ENCODE results near the gene COLQ. TPM values are rescaled to one million over a fixed set of nuclear protein-coding genes. Genes with fewer than 3 reads are reported as not detected.
A peak's percentile ranks its signal among the peaks of the same experiment; 100 is the strongest.

COLQ gene
- polyA plus RNA-seq, 1 experiment, result 1.6 TPM

- ChIA-PET CTCF (no interaction called here), POLR2A (no interaction called here)
- Histone ChIP-seq H3K36me3 (ENCODE audit: control insufficient read depth, insufficient read depth, low read length) (peaks cover 10% of the 10 kb centered on the region), H3K27me3 (ENCODE audit: control insufficient read depth, insufficient read depth, low read length) (no peaks in the 10 kb centered on the region), H3K4me3 (ENCODE audit: low read depth, low read length) (no peak overlapping the region)
- no peak for TF ChIP-seq CTCF (IDR thresholded peaks at IDR 0.05; ENCODE audit: insufficient read depth, low read depth, low read length)
- DNase-seq (ENCODE audit: low read depth), result no peak
Observed at GRCh38 chr3:15433531-15433930, 88.0 kb downstream of the COLQ start.

GRCh38 chr3:15431256-15431837 lies 90.2 kb downstream of the COLQ start:
- ChIA-PET CTCF (interaction anchor here (1.1 kb wide), 2 partner anchors 12 to 15 kb away, joined by 3 to 5 read pairs; no protein-coding TSS in a partner anchor), POLR2A (no interaction called here)
- no peaks in the 10 kb centered on the region for H3K27me3 ChIP-seq (ENCODE audit: control insufficient read depth, insufficient read depth, low read length)
- TF ChIP-seq CTCF (IDR thresholded peaks at IDR 0.05; ENCODE audit: insufficient read depth, low read depth, low read length), result no peak
- no peak for DNase-seq (ENCODE audit: low read depth)
- no peak overlapping the region for H3K4me3 ChIP-seq (ENCODE audit: low read depth, low read length)
- H3K36me3 ChIP-seq (ENCODE audit: control insufficient read depth, insufficient read depth, low read length), result peaks cover 7% of the 10 kb centered on the region

GRCh38 chr3:15430624-15431023 lies 90.9 kb downstream of the COLQ start:
- Histone ChIP-seq H3K36me3 (ENCODE audit: control insufficient read depth, insufficient read depth, low read length) (peaks cover 5% of the 10 kb centered on the region; the same call in 1 of the 2 replicates), H3K27me3 (ENCODE audit: control insufficient read depth, insufficient read depth, low read length) (no peaks in the 10 kb centered on the region), H3K4me3 (ENCODE audit: low read depth, low read length) (no peak overlapping the region)
- DNase-seq (ENCODE audit: low read depth), result no peak
- no peak for TF ChIP-seq CTCF (IDR thresholded peaks at IDR 0.05; ENCODE audit: insufficient read depth, low read depth, low read length)
- POLR2A ChIA-PET, result no interaction called here
- CTCF ChIA-PET, result interaction anchor here (0.7 to 1.1 kb wide), 2 partner anchors 12 to 164 kb away, joined by 3 read pairs; no protein-coding TSS in a partner anchor

GRCh38 chr3:15429080-15429479 lies 92.4 kb downstream of the COLQ start:
- H3K4me3 ChIP-seq (ENCODE audit: low read depth, low read length), result peak overlapping the region; percentile 82
- H3K36me3 ChIP-seq (ENCODE audit: control insufficient read depth, insufficient read depth, low read length), result peaks cover 2% of the 10 kb centered on the region; the same call in 1 of the 2 replicates
- no peaks in the 10 kb centered on the region for H3K27me3 ChIP-seq (ENCODE audit: control insufficient read depth, insufficient read depth, low read length)
- ChIA-PET POLR2A (no interaction called here), CTCF (interaction anchor here (0.7 kb wide), 1 partner anchor 128 kb away, joined by 3 read pairs; no protein-coding TSS in a partner anchor)
- no peak for DNase-seq (ENCODE audit: low read depth)
- TF ChIP-seq CTCF (IDR thresholded peaks at IDR 0.05; ENCODE audit: insufficient read depth, low read depth, low read length), result no peak

GRCh38 chr3:15428539-15428938 lies 93.0 kb downstream of the COLQ start:
- peak; percentile 20 for DNase-seq (ENCODE audit: low read depth)
- ChIA-PET POLR2A (no interaction called here), CTCF (no interaction called here)
- peaks cover 4% of the 10 kb centered on the region; the same call in 1 of the 2 replicates for H3K36me3 ChIP-seq (ENCODE audit: control insufficient read depth, insufficient read depth, low read length)
- no peaks in the 10 kb centered on the region for H3K27me3 ChIP-seq (ENCODE audit: control insufficient read depth, insufficient read depth, low read length)
- TF ChIP-seq CTCF (IDR thresholded peaks at IDR 0.05; ENCODE audit: insufficient read depth, low read depth, low read length), result no peak
- H3K4me3 ChIP-seq (ENCODE audit: low read depth, low read length), result peak overlapping the region; percentile 82
